Psoas muscle (tissue), 8 donors: ENCODE data around the gene KIAA1671. TPM values are rescaled to one million over a fixed set of nuclear protein-coding genes. Genes with fewer than 3 reads are reported as not detected.
A peak's percentile ranks its signal among the peaks of the same experiment; 100 is the strongest.

Source experiments
- ATAC-seq, 4 donors: fragments of 200-7000 bp; cut with Tn5 transposase; one replicate each; pipeline ENCODE4 v1.9.1; 2020; ENCODE audit warnings: moderate library complexity in 3 of 4, mild to moderate bottlenecking in 2 of 4
- DNase-seq, 2 donors: peaks; one replicate each; pipeline ENCODE4 v3.0.0-alpha.2; 2020
- H3K27ac ChIP-seq: fragments of 200-600 bp; one replicate; pipeline ENCODE4 v1.8.0; 2022
- H3K27me3 ChIP-seq, 3 donors: fragments of 200-600 bp in 1 of 3; one replicate each; pipeline versions ENCODE4 v1.6.1 to v1.8.0; 2013 to 2022; ENCODE audit warnings: low read length in 2 of 3, mild to moderate bottlenecking in 2 of 3, moderate library complexity in 1 of 3; ENCODE audit not compliant: insufficient read depth in 3 of 3
- H3K36me3 ChIP-seq, 2 donors: fragments of 200-600 bp in 1 of 2; one replicate each; pipeline versions ENCODE4 v1.6.1 to v1.8.0; 2013 to 2022; ENCODE audit warnings: low read depth in 1 of 2, mild to moderate bottlenecking in 1 of 2, moderate library complexity in 1 of 2; ENCODE audit not compliant: insufficient read depth in 1 of 2
- H3K4me1 ChIP-seq: fragments of 200-600 bp; one replicate; pipeline ENCODE4 v1.8.0; 2022
- H3K4me3 ChIP-seq: fragments of 200-600 bp; one replicate; pipeline ENCODE4 v1.8.0; 2022; ENCODE audit warnings: mild to moderate bottlenecking
- H3K9me3 ChIP-seq: fragments of 200-600 bp; one replicate; pipeline ENCODE4 v1.8.0; 2022
- WGBS, 3 donors: extraction: QIAGEN DNeasy Blood & Tissue Kit; methylation state at CpG; one replicate each; pipeline versions ENCODE4 v1.1.6 to v1.1.7; 2013; 5-methylcytosine and 5-hydroxymethylcytosine counted together
- intact Hi-C, 2 donors: fragments of 100-400 bp; cut with DNase I; formaldehyde crosslinking; loops; one replicate each; pipeline versions ENCODE4 v1.11.0 to v1.14.2; 2022
- polyA plus RNA-seq, 3 donors: library from polyadenylated mRNA; stranded (reverse); fragments of 200-250 nt; gene quantifications; one replicate each; pipeline ENCODE4 v1.2.3, GENCODE V29; 2013
- total RNA-seq, 4 donors: library from RNA; stranded (reverse); fragmentation: NEBNext Ultra II Directional in 2 of 4; extraction: Animal tissue kit (Norgen Biotek cat#: 25700) in 2 of 4; gene quantifications; one replicate each; pipeline versions ENCODE4 v1.2.1 to v1.2.4, GENCODE V29; 2021 to 2023
- TF ChIP-seq, protein P1 (sequence below): fragments of 200-600 bp; IDR thresholded peaks from one replicate; pipeline ENCODE4 v1.8.0; 2022; ENCODE audit warnings: antibody characterized with exemption
- donor health status: healthy with polysubstance abuse.
- donor health status: DM: no; HTN: no; CAD: no; lungs with moderate emphysema.
- donor health status: Bipolar disorder and iron deficiency.
- donor health status: healthy.
- donor health status: DM: yes; HTN: yes; CAD: no.
- donor health status: DM: no; HTN: no; CAD: no.
- donor health status: DM: no; HTN: no; CAD: no.
- donor health status: DM: yes; HTN: yes; CAD: no.

Gene KIAA1671
- total and polyA plus RNA-seq, 7 donors, result 1.9 to 56.9 (median 15.8) TPM

DNA sequence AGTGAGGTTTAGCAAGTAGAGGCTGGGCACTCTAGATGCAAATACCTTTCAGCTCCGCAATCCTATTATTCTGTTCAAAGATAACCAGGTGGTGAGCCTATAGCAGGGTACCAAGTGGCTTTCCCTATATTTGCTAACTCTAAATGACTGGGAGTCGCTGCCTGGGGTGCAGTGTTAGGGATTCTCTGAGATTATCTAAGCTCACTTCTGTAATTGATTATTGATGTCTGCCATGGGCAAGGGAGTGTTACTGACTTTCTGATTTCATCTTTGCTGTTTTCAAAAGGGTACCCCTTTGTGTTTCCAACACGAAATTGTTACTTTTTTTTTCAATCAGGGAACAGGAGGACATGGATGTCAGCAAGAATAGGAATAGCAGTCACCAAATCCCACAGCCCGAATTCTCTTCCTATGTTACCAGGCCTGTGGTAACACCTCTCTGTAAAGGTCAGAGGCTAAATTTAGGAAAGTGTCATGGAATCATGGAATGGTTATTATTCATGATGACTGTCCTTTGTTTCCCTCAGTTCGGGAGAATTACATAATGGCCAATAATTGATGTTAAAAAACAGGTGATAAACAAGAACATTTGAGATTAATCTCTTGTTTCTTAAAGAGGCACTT lies 184.5 kb downstream of the KIAA1671 start:
- Histone ChIP-seq H3K27me3 (no peaks in the 10 kb centered on the region), H3K4me1 (peaks cover 30% of the 10 kb centered on the region), H3K9me3 (no peaks in the 10 kb centered on the region), H3K4me3 (no peak overlapping the region), H3K27ac (peak overlapping the region; percentile 55), H3K36me3 (no peaks in the 10 kb centered on the region)
- ATAC-seq (peak in 3 of 4 donors; percentile 76 to 82 (median 82)), DNase-seq (no peak)
- intact Hi-C loops, result no loop called here
- 56 to 72% (median 59%) methylated on average over 5 of the region's 5 CpGs for WGBS, 3 donors
- TF ChIP-seq, protein P1, sequence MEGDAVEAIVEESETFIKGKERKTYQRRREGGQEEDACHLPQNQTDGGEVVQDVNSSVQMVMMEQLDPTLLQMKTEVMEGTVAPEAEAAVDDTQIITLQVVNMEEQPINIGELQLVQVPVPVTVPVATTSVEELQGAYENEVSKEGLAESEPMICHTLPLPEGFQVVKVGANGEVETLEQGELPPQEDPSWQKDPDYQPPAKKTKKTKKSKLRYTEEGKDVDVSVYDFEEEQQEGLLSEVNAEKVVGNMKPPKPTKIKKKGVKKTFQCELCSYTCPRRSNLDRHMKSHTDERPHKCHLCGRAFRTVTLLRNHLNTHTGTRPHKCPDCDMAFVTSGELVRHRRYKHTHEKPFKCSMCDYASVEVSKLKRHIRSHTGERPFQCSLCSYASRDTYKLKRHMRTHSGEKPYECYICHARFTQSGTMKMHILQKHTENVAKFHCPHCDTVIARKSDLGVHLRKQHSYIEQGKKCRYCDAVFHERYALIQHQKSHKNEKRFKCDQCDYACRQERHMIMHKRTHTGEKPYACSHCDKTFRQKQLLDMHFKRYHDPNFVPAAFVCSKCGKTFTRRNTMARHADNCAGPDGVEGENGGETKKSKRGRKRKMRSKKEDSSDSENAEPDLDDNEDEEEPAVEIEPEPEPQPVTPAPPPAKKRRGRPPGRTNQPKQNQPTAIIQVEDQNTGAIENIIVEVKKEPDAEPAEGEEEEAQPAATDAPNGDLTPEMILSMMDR, result no peak

DNA sequence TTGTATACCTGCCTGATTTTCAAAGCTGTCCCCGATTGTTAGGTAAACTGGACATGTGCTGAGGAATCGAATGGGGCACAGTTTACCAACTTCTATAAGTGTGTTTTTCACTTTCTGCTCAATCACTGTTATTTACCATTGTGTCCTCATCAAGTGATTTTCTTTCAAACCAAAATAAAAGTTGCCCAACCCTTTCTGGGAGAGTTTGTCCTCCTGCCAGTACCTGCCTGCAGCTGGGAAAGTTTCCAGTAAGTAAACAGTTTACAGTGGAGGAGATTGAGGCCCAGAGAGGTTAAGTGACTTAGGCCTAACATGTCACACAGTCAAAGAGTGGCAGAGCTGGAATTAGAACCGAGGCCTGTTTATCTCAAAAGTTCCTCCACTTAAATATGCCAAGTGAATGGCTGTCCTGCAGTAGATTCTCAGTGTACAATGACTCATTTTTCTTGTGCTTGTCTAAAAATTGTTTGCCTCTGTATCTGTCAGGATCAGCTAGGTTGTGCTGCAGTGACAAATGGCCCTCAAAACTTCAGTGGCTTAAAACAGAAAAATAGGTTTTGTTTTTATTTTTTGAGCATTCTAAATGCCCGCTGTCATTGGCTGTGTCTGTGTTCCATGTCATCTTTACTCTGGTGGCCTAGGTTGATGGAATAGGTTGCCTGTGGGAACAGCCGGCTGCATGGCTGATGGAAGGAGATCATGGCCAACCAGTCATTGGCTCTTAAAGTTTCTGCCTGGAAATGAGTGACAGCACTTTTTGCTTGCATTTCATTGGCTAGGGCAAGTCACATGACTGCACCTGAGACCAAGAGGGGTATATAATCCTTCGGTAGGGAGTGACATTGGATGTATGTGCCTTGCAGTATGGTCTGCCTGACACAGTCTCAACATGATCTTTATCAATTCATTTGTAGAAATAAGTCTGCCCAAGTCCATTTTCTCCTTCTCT lies 185.3 kb downstream of the KIAA1671 start:
- no peaks in the 10 kb centered on the region for H3K36me3 ChIP-seq
- DNase-seq (no peak), ATAC-seq (peak in 2 of 4 donors; percentile 7 to 25)
- TF ChIP-seq, protein P1, result no peak
- H3K27ac ChIP-seq, result peak overlapping the region; percentile 55
- peaks cover 27% of the 10 kb centered on the region for H3K4me1 ChIP-seq
- H3K9me3 ChIP-seq, result no peaks in the 10 kb centered on the region
- intact Hi-C loops, result no loop called here
- no peaks in the 10 kb centered on the region for H3K27me3 ChIP-seq
- 82 to 94% (median 92%) methylated on average over 6 of the region's 6 CpGs for WGBS, 3 donors
- H3K4me3 ChIP-seq, result no peak overlapping the region

DNA sequence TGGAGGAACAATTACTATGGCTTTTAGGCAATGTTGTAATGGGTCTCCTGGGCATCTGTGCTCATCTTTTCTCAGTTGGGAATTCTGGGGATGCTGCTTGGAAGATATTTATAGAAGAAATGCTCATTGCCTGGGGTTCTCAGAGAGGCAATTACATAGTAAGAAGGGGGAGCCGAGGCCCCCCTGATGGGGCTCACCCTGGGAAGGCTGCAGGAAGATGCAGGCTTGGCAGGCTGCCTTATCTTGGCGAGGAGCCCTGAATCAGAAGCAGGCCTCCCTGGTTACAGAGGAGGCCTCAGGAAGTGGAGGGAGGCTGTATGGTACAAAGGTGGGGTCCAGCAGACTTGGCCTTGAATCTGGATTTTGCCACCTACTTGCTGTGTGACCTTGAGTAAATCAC lies 186.5 kb downstream of the KIAA1671 start:
- Histone ChIP-seq H3K9me3 (no peaks in the 10 kb centered on the region), H3K27ac (no peak overlapping the region), H3K36me3 (no peaks in the 10 kb centered on the region), H3K4me1 (peaks cover 36% of the 10 kb centered on the region), H3K4me3 (no peak overlapping the region), H3K27me3 (no peaks in the 10 kb centered on the region)
- intact Hi-C loops, result no loop called here
- TF ChIP-seq, protein P1, result no peak
- ATAC-seq, result no peak
- DNase-seq, result no peak
- WGBS, 3 donors, result 39 to 53% (median 43%) methylated on average over 2 of the region's 2 CpGs

DNA sequence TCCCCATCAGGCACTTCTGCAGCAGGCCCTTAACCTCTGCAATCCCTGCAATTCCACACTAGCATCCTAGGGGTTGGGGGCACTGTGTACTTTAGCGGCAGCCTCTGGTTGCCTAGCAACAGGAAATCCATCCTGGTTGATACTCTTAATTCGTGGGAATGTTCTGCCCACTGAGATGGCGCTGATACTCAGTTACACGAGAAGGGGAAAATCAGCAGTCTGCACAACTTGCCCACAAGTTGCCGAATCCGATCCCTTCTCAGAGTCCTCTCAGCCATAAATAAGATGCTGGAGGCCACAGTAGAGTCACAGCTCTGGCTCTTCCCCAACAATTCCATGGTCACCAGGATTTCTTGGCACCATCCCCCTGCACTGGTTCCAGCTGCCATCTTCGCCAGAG lies 189.6 kb downstream of the KIAA1671 start:
- DNase-seq (no peak), ATAC-seq (peak in 2 of 4 donors; percentile 28 to 37)
- no peaks in the 10 kb centered on the region for H3K9me3 ChIP-seq
- no peaks in the 10 kb centered on the region for H3K27me3 ChIP-seq
- peaks cover 25% of the 10 kb centered on the region for H3K4me1 ChIP-seq
- H3K27ac ChIP-seq, result no peak overlapping the region
- 35 to 52% (median 39%) methylated on average over 7 of the region's 7 CpGs for WGBS, 3 donors
- intact Hi-C loops, result no loop called here
- no peak overlapping the region for H3K4me3 ChIP-seq
- no peaks in the 10 kb centered on the region for H3K36me3 ChIP-seq
- TF ChIP-seq, protein P1, result no peak
